ENCODE data around the gene CASQ1. TPM values are rescaled to one million over a fixed set of nuclear protein-coding genes. Genes with fewer than 3 reads are reported as not detected.
A peak's percentile ranks its signal among the peaks of the same experiment; 100 is the strongest.

CASQ1 gene
- total and polyA plus RNA-seq, 2 of the 13 experiments (the other 11 are each of a cell fraction or from before 2014, with no cell fraction given) = 0.09 to 0.20 TPM

DNA sequence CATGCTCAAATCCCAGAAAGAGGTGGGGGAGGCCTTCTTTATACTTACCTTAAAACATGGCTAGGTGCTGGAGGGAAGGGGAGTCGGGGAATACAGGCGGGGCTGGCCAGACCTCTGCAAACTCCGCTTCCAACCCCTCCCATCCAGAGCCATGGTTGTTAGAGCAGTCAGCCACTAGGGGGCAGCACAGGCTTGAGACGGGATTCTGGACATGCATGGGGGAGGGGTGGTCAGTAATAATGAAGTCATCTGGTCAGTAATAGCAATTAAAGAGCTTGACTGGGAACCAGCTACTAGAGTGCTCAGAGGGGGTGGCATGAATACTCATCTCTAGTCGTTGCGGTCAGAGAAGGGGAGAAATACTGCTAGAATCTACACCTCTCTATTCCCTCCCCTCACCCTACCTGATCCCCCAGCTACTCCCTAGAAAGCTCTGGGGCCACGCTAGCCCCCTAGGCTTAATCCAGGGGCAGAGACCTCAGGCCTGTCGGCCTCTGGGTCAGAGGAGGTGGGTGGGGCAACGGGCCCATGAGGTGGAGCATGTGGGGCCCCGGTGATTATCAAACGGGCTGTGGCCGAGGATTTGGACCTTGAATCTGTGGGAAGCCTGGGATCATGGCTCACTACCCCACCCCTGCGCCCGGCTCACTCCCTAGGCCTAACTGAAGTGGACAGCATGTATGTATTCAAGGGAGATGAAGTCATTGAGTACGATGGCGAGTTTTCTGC is 2.9 kb downstream of the CASQ1 start (continued):
- no peak for TF ChIP-seq ZBTB39 (CRISPR knock-in tag; IDR thresholded peaks at IDR 0.05)
- TF ChIP-seq CEBPZ (IDR thresholded peaks at IDR 0.05; ENCODE audit: low read length) = no peak
- TF ChIP-seq, protein P1, sequence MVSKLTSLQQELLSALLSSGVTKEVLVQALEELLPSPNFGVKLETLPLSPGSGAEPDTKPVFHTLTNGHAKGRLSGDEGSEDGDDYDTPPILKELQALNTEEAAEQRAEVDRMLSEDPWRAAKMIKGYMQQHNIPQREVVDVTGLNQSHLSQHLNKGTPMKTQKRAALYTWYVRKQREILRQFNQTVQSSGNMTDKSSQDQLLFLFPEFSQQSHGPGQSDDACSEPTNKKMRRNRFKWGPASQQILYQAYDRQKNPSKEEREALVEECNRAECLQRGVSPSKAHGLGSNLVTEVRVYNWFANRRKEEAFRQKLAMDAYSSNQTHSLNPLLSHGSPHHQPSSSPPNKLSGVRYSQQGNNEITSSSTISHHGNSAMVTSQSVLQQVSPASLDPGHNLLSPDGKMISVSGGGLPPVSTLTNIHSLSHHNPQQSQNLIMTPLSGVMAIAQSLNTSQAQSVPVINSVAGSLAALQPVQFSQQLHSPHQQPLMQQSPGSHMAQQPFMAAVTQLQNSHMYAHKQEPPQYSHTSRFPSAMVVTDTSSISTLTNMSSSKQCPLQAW (CRISPR knock-in tag; IDR thresholded peaks at IDR 0.05) = peak; percentile 74; the same call in 1 of the 2 replicates
- TF ChIP-seq, protein P2, sequence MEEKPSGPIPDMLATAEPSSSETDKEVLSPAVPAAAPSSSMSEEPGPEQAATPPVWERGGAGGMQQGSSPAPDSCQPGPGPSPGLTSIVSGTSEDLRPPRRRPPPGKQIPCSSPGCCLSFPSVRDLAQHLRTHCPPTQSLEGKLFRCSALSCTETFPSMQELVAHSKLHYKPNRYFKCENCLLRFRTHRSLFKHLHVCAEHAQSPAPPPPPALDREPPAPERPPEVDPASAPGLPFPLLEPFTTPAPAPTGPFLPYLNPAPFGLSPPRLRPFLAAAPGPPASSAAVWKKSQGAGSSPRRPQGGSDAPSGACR (CRISPR knock-in tag; IDR thresholded peaks at IDR 0.05) = peak; percentile 58; the same call in 1 of the 2 replicates
- TF ChIP-seq ZNF709 (CRISPR knock-in tag; IDR thresholded peaks at IDR 0.05) = 0 out of 2 replicates have a peak, but pooled peaks have one; percentile 40
- peak; percentile 61 for TF ChIP-seq PATZ1 (CRISPR knock-in tag; IDR thresholded peaks at IDR 0.05)
- TF ChIP-seq, protein P3, sequence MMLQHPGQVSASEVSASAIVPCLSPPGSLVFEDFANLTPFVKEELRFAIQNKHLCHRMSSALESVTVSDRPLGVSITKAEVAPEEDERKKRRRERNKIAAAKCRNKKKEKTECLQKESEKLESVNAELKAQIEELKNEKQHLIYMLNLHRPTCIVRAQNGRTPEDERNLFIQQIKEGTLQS (CRISPR knock-in tag; IDR thresholded peaks at IDR 0.05) = no peak; the same call in 1 of the 2 replicates
- peak; percentile 67 for TF ChIP-seq MIXL1 (CRISPR knock-in tag; IDR thresholded peaks at IDR 0.05)
- no peak for TF ChIP-seq ZNF660 (CRISPR knock-in tag; IDR thresholded peaks at IDR 0.05; ENCODE audit: borderline replicate concordance, low read depth)
- TF ChIP-seq ZKSCAN1 (IDR thresholded peaks at IDR 0.05; ENCODE audit: low read length) = peak; percentile 48; the same call in 1 of the 2 replicates
- no peak for TF ChIP-seq ZBTB8A (CRISPR knock-in tag; IDR thresholded peaks at IDR 0.05; ENCODE audit: borderline replicate concordance, low read depth)
- TF ChIP-seq HHEX (CRISPR knock-in tag; IDR thresholded peaks at IDR 0.05) = 0 out of 2 replicates have a peak, but pooled peaks have one; percentile 16
- peak; percentile 65; the same call in 1 of the 2 replicates for TF ChIP-seq NR2F2 (IDR thresholded peaks at IDR 0.05; ENCODE audit: borderline replicate concordance, low read depth)
- TF ChIP-seq, protein P4, sequence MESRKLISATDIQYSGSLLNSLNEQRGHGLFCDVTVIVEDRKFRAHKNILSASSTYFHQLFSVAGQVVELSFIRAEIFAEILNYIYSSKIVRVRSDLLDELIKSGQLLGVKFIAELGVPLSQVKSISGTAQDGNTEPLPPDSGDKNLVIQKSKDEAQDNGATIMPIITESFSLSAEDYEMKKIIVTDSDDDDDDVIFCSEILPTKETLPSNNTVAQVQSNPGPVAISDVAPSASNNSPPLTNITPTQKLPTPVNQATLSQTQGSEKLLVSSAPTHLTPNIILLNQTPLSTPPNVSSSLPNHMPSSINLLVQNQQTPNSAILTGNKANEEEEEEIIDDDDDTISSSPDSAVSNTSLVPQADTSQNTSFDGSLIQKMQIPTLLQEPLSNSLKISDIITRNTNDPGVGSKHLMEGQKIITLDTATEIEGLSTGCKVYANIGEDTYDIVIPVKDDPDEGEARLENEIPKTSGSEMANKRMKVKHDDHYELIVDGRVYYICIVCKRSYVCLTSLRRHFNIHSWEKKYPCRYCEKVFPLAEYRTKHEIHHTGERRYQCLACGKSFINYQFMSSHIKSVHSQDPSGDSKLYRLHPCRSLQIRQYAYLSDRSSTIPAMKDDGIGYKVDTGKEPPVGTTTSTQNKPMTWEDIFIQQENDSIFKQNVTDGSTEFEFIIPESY (CRISPR knock-in tag; IDR thresholded peaks at IDR 0.05) = no peak
- peak; percentile 22; the same call in 1 of the 2 replicates for TF ChIP-seq ARNTL (CRISPR knock-in tag; IDR thresholded peaks at IDR 0.05)
- TF ChIP-seq DPF2 (CRISPR knock-in tag; IDR thresholded peaks at IDR 0.05; ENCODE audit: borderline replicate concordance, low read depth) = peak; percentile 64; the same call in 1 of the 2 replicates

All from HepG2 (cell line).